Measurements from ENCODE around the gene KDM5D. TPM values are rescaled to one million over a fixed set of nuclear protein-coding genes. Genes with fewer than 3 reads are reported as not detected.

Gene KDM5D
- total RNA-seq: 0.18 TPM

GRCh38 chrY:19744381-19745378 is at the start of gene KDM5D:
KDM5D (minus strand) TSS chrY:19744726; CDS start chrY:19744534, 192 bp downstream.

